Measurements from ENCODE around the gene TMC2.

GRCh38 chr20:2541940-2542339 is 5.6 kb downstream of the TMC2 start:
- TF ChIP-seq POLR2AphosphoS5 (IDR thresholded peaks at IDR 0.05; ENCODE audit: low read depth, low read length) (no peak), CTCF (IDR thresholded peaks at IDR 0.05) (no peak), SIN3A (IDR thresholded peaks at IDR 0.05; ENCODE audit: borderline replicate concordance, insufficient read depth, low read depth, low read length) (no peak)
